Osteocyte (in vitro differentiated cells): ENCODE measurements around the gene IL1RAPL1. TPM values are rescaled to one million over a fixed set of nuclear protein-coding genes. Genes with fewer than 3 reads are reported as not detected.

ENCODE experiments used
- DNase-seq: peaks from one replicate; pipeline ENCODE4 v3.0.0; 2021; ENCODE audit warnings: mixed read lengths; ENCODE audit not compliant: unreplicated experiment; ENCODE audit errors: extremely low spot score
- H3K27ac Mint-ChIP-seq: one replicate; pipeline ENCODE4 v1.8.0; 2021; ENCODE audit warnings: mild to moderate bottlenecking, mixed read lengths; ENCODE audit not compliant: unreplicated experiment
- H3K27me3 Mint-ChIP-seq: one replicate; pipeline ENCODE4 v1.8.0; 2021; ENCODE audit warnings: mixed read lengths; ENCODE audit not compliant: unreplicated experiment
- H3K36me3 Mint-ChIP-seq: one replicate; pipeline ENCODE4 v1.8.0; 2021; ENCODE audit warnings: mixed read lengths; ENCODE audit not compliant: unreplicated experiment
- H3K4me1 Mint-ChIP-seq: one replicate; pipeline ENCODE4 v1.8.0; 2021; ENCODE audit warnings: mixed read lengths; ENCODE audit not compliant: unreplicated experiment
- H3K4me3 Mint-ChIP-seq: one replicate; pipeline ENCODE4 v1.8.0; 2021; ENCODE audit warnings: mild to moderate bottlenecking, moderate library complexity, mixed read lengths; ENCODE audit not compliant: unreplicated experiment
- H3K9me3 Mint-ChIP-seq: one replicate; pipeline ENCODE4 v1.8.0; 2021; ENCODE audit warnings: mixed read lengths; ENCODE audit not compliant: unreplicated experiment
- total RNA-seq: library from RNA; stranded (reverse); gene quantifications from 2 replicates; pipeline ENCODE4 v1.2.1, GENCODE V29; 2021
- TF ChIP-seq, protein P1 (sequence below): fragments of 200-600 bp; sonication (generic); IDR thresholded peaks from 2 replicates; pipeline ENCODE4 v1.5.0; 2021; ENCODE audit warnings: antibody characterized with exemption, mild to moderate bottlenecking, moderate library complexity

The IL1RAPL1 gene
- total RNA-seq, 1 donor from 2014 or later, result not detected

- no peaks in the 10 kb centered on the region for H3K36me3 Mint-ChIP-seq
- H3K4me1 Mint-ChIP-seq, result peaks cover 4% of the 10 kb centered on the region
- TF ChIP-seq, protein P1, sequence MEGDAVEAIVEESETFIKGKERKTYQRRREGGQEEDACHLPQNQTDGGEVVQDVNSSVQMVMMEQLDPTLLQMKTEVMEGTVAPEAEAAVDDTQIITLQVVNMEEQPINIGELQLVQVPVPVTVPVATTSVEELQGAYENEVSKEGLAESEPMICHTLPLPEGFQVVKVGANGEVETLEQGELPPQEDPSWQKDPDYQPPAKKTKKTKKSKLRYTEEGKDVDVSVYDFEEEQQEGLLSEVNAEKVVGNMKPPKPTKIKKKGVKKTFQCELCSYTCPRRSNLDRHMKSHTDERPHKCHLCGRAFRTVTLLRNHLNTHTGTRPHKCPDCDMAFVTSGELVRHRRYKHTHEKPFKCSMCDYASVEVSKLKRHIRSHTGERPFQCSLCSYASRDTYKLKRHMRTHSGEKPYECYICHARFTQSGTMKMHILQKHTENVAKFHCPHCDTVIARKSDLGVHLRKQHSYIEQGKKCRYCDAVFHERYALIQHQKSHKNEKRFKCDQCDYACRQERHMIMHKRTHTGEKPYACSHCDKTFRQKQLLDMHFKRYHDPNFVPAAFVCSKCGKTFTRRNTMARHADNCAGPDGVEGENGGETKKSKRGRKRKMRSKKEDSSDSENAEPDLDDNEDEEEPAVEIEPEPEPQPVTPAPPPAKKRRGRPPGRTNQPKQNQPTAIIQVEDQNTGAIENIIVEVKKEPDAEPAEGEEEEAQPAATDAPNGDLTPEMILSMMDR, result no peak
- DNase-seq, result no peak
- no peaks in the 10 kb centered on the region for H3K27me3 Mint-ChIP-seq
- H3K4me3 Mint-ChIP-seq, result no peak overlapping the region
- H3K27ac Mint-ChIP-seq, result no peak overlapping the region
- H3K9me3 Mint-ChIP-seq, result no peaks in the 10 kb centered on the region
These were observed 1159.1 kb downstream of the IL1RAPL1 start for GRCh38 chrX:29746326-29746725.

- H3K4me3 Mint-ChIP-seq, result no peak overlapping the region
- TF ChIP-seq, protein P1, result no peak
- no peaks in the 10 kb centered on the region for H3K36me3 Mint-ChIP-seq
These were observed 1174.8 kb downstream of the IL1RAPL1 start for GRCh38 chrX:29762006-29762405.

DNA sequence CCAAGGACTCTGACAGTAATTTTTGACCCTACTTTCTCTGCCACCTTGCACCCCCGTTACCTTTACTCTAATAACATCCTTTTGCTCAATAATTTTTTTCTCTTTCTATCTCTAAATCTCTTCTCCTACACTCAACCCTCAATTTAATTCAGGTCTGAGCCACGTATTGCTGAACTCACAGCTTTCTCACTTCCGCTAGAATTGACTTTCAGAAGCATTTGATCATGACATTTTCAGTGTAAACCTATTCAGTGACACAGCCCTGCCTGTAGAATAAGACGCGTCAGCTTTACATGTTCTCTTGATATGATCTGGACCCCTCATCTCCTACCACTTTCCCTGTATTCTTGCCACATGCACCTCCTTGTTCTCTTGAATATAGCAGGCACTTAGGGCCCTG is 1188.6 kb downstream of the IL1RAPL1 start:
- TF ChIP-seq, protein P1, result no peak
- no peak overlapping the region for H3K4me3 Mint-ChIP-seq

More at GRCh38 chrX:29762006-29762405, 1174.8 kb downstream of the IL1RAPL1 start:
- H3K27ac Mint-ChIP-seq, result no peak overlapping the region
- no peaks in the 10 kb centered on the region for H3K27me3 Mint-ChIP-seq
- H3K4me1 Mint-ChIP-seq, result no peaks in the 10 kb centered on the region
- H3K9me3 Mint-ChIP-seq, result no peaks in the 10 kb centered on the region
- no peak for DNase-seq

DNA sequence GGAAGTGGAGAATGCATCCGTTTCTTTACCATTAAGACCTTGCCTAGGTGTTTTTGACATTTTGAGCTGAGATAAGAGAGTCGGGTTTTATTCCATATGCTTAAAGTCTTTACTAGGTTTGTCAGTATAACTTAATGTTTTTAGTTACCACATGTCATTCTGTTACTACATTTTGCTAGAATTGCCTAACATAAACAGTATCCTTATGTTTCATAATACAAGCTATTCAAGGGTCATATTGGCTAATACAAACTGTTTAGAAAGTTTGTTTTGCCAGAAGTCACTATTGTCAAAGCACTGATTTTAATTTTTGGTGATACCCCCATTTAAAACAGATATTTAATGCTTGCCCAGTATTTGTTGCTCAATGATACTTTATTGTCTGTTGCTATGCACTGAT is 1200.4 kb downstream of the IL1RAPL1 start:
- no peak for DNase-seq
- peaks cover 2% of the 10 kb centered on the region for H3K27me3 Mint-ChIP-seq

More for the DNA sequence above, 1188.6 kb downstream of the IL1RAPL1 start:
- no peak for DNase-seq
- H3K9me3 Mint-ChIP-seq, result no peaks in the 10 kb centered on the region
- H3K27me3 Mint-ChIP-seq, result peaks cover 5% of the 10 kb centered on the region
- no peak overlapping the region for H3K27ac Mint-ChIP-seq
- no peaks in the 10 kb centered on the region for H3K4me1 Mint-ChIP-seq
- no peaks in the 10 kb centered on the region for H3K36me3 Mint-ChIP-seq

GRCh38 chrX:29788991-29789699 is 1201.9 kb downstream of the IL1RAPL1 start:
- TF ChIP-seq, protein P1, result no peak
- Mint-ChIP-seq H3K4me3 (no peak overlapping the region), H3K4me1 (no peaks in the 10 kb centered on the region), H3K27me3 (peaks cover 2% of the 10 kb centered on the region), H3K9me3 (no peaks in the 10 kb centered on the region), H3K27ac (no peak overlapping the region), H3K36me3 (no peaks in the 10 kb centered on the region)
- DNase-seq, result no peak

More for the DNA sequence above, 1200.4 kb downstream of the IL1RAPL1 start:
- H3K36me3 Mint-ChIP-seq, result no peaks in the 10 kb centered on the region
- no peak overlapping the region for H3K4me3 Mint-ChIP-seq
- no peak overlapping the region for H3K27ac Mint-ChIP-seq
- no peaks in the 10 kb centered on the region for H3K9me3 Mint-ChIP-seq
- TF ChIP-seq, protein P1, result no peak
- H3K4me1 Mint-ChIP-seq, result no peaks in the 10 kb centered on the region
